Suprapubic skin (tissue), 4 donors: ENCODE measurements around the gene GGT1.
"Not testable (repeated sequence)": the region's sequence is repeated elsewhere in the genome, so short reads cannot be mapped to it uniquely, and the experiment has no call there.

Source experiments
- EP300 ChIP-seq: sonication (generic); formaldehyde crosslinking; IDR thresholded peaks from one replicate; pipeline ENCODE4 v1.6.1; 2017; ENCODE audit warnings: antibody characterized with exemption
- POLR2A ChIP-seq, 2 donors: fragments of 450-650 bp; IDR thresholded peaks; one replicate each; pipeline ENCODE4 v1.6.1; 2017; ENCODE audit warnings: antibody characterized with exemption in 2 of 2, mild to moderate bottlenecking in 2 of 2, moderate library complexity in 2 of 2
- POLR2AphosphoS5 ChIP-seq, 3 donors: sonication (generic); formaldehyde crosslinking; IDR thresholded peaks; one replicate each; pipeline ENCODE4 v1.6.1; 2017; ENCODE audit warnings: antibody characterized with exemption in 3 of 3
- TF ChIP-seq, protein P1 (sequence below), 2 donors: fragments of 200-600 bp in 1 of 2; fragments of 450-650 bp in 1 of 2; sonication (generic) in 1 of 2; IDR thresholded peaks; one replicate each; pipeline ENCODE4 v1.5.1; 2016 to 2019; ENCODE audit warnings: antibody characterized with exemption in 2 of 2, mild to moderate bottlenecking in 1 of 2, moderate library complexity in 1 of 2

DNA sequence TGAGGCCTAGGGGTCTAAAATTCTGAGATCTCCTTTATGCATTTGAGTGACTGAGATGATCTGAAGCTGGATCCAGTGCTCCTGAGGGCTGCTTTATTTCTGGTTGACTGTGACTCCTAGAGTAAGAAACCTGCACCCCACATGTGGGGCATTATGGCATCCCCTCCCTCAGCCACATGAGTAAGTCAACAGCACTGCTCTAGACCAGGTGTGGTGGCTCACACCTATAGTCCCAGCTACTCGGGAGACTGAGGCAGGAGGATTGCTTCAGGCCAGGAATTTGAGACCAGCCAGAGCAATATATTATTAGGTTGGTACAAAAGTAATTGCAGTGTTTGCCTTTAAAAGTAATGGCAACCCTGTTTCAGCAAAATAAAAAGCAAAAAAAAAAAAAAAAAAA lies 39.3 kb downstream of the GGT1 start:
- TF ChIP-seq POLR2AphosphoS5 (IDR thresholded peaks at IDR 0.05); POLR2A (IDR thresholded peaks at IDR 0.05); EP300: not testable (repeated sequence)
- TF ChIP-seq, protein P1, sequence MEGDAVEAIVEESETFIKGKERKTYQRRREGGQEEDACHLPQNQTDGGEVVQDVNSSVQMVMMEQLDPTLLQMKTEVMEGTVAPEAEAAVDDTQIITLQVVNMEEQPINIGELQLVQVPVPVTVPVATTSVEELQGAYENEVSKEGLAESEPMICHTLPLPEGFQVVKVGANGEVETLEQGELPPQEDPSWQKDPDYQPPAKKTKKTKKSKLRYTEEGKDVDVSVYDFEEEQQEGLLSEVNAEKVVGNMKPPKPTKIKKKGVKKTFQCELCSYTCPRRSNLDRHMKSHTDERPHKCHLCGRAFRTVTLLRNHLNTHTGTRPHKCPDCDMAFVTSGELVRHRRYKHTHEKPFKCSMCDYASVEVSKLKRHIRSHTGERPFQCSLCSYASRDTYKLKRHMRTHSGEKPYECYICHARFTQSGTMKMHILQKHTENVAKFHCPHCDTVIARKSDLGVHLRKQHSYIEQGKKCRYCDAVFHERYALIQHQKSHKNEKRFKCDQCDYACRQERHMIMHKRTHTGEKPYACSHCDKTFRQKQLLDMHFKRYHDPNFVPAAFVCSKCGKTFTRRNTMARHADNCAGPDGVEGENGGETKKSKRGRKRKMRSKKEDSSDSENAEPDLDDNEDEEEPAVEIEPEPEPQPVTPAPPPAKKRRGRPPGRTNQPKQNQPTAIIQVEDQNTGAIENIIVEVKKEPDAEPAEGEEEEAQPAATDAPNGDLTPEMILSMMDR (IDR thresholded peaks at IDR 0.05), result not testable (repeated sequence)
